Measurements from ENCODE around the gene NKAIN2.

DNA sequence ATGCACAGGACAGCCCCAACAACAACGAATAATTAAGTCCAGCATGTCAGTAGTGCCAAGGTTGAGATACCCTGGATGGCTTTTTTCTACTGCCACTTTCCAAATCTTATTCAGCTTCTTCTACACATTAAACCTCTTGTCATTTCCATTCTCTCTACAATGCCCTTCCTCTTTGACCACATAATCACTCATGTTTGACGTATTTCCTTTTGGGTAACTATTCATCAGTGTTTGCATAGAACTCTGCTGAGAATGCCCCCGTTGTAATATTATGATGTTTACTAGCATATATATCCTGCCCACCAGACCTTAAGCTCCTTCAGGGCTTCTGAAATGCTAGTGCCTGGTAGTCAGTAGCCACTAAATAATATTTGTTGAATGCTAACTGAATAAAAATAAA, 643.3 kb downstream of the NKAIN2 start:
- TF ChIP-seq NCOA2 (IDR thresholded peaks at IDR 0.05; ENCODE audit: partially characterized antibody in 2 of 2) (no peak), EZH2 (IDR thresholded peaks at IDR 0.05; ENCODE audit: borderline replicate concordance, low read depth, low read length) (no peak), JUNB (CRISPR knock-in tag; conservative IDR thresholded peaks at IDR 0.05) (no peak), FOXP1 (CRISPR knock-in tag; IDR thresholded peaks at IDR 0.05) (no peak), PCBP1 (IDR thresholded peaks at IDR 0.05; ENCODE audit: low read depth, low read length, poor library complexity, severe bottlenecking) (no peak), NR2C2 (CRISPR knock-in tag; IDR thresholded peaks at IDR 0.05) (no peak), NR2C2 (tag; IDR thresholded peaks at IDR 0.05) (no peak), SREBF1 (IDR thresholded peaks at IDR 0.05; ENCODE audit: borderline replicate concordance, low read depth, low read length) (no peak), ZBTB17 (CRISPR knock-in tag; IDR thresholded peaks at IDR 0.05) (no peak), ZNF785 (CRISPR knock-in tag; IDR thresholded peaks at IDR 0.05) (no peak)
- TF ChIP-seq, protein P1, sequence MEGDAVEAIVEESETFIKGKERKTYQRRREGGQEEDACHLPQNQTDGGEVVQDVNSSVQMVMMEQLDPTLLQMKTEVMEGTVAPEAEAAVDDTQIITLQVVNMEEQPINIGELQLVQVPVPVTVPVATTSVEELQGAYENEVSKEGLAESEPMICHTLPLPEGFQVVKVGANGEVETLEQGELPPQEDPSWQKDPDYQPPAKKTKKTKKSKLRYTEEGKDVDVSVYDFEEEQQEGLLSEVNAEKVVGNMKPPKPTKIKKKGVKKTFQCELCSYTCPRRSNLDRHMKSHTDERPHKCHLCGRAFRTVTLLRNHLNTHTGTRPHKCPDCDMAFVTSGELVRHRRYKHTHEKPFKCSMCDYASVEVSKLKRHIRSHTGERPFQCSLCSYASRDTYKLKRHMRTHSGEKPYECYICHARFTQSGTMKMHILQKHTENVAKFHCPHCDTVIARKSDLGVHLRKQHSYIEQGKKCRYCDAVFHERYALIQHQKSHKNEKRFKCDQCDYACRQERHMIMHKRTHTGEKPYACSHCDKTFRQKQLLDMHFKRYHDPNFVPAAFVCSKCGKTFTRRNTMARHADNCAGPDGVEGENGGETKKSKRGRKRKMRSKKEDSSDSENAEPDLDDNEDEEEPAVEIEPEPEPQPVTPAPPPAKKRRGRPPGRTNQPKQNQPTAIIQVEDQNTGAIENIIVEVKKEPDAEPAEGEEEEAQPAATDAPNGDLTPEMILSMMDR (IDR thresholded peaks at IDR 0.05 in 2 of 3, conservative IDR thresholded peaks at IDR 0.05 in 1 of 3; ENCODE audit: insufficient read depth in 2 of 3, low read depth in 1 of 3, low read length in 3 of 3): no peak
